NCI-H1436 treated with DMSO at 0.1 percent for 48 hours (cell line): ENCODE measurements around the gene CACNA2D4.

Source experiments
- DNase-seq: peaks from one replicate; lab custom pipeline; 2025; lab: John Stamatoyannopoulos, UW

Gene CACNA2D4

GRCh38 chr12:1815814-1816729 is 102.4 kb downstream of the CACNA2D4 start:
- DNase-seq: no peak

- no peak for DNase-seq
Measured at GRCh38 chr12:1815108-1815507, 103.3 kb downstream of the CACNA2D4 start.

GRCh38 chr12:1814266-1814665 is 104.2 kb downstream of the CACNA2D4 start:
- no peak for DNase-seq

- no peak for DNase-seq
Measured at GRCh38 chr12:1812650-1813302, 105.7 kb downstream of the CACNA2D4 start.

DNA sequence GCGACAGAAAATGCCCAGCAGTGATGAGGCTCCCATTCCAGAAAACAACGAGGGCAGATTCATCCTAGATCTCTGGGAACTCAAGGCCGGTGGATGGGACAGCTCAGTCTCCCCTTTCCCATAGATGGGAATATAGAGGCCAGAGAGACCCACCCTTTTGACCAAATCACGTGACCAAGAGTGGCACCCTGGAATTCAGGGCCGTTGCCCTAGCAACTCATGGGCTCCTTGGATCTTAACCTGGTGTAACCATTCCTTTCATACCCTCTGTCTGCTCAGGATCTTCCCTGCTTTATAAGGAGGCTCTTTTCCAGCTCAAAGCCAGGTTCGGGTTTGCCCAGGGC is 106.5 kb downstream of the CACNA2D4 start:
- DNase-seq: no peak

DNA sequence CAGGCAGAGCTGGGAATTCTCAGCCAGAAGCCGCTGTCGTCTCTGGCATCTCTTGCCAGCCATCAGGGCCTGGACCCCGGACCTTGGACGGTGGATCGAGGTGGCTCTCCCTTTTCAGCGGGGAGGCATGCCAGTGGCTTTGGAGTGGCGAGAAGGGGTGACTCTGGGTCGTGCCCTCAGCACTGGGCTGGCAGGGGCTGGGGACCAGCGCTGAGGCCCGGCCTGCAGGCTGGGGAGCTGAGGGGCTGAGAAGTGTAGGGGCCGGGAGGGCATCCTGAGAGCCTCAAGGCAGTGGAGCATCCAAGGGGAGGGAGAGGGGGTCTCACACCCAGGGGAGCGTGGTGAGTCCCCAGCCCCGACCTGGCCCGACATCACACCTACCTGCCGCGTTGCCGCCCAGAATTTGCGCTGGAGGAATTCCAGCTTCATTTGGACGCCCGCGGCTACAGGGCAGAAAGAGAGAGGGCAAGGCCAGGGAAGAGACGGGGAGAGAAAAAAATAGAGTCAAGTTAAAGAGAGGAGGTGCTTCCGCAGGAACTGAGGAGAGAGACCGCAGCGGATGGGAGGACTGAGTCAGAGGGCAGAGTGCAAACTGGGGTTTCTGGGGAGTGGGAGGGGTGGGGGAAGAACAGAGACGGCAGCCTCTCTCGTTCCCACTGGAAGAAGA is 107.0 kb downstream of the CACNA2D4 start:
- DNase-seq: no peak

- no peak for DNase-seq
Measured at GRCh38 chr12:1810931-1811280, 107.5 kb downstream of the CACNA2D4 start.

DNA sequence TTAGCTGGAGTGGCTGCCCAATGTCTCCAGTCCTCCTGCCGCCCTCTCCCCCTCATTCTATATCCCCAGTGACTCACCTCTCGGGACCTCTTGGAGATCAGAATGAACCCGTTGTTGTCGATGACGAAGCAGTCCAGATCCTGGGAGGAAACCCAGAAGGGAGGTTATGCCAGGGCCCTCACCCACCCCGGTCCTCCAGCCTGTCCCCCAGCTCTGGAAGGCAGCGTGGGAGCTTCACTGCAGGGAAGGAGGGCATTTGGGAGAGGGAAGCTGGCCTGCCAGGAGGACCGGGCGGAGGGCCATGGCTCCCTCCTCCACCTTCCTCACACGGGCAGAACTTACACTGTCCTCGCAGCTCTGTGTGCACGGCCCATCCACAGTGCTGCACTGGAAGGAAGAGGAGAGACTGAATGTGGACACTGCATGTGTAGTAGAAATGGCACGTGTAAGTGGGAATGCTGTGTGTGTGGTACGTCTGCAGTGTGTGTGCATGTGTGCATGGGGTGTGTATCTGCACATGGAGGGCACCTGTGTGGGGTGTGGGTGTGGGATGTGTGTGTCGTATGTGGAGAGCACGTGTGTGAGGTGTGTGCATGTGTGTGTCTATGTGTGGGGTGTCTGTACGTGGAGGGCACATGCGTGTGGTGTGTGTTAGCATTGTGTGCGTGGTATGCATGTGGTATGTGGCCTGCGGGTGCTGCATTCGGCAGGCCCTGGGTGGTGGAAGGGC is 108.1 kb downstream of the CACNA2D4 start:
- no peak for DNase-seq

GRCh38 chr12:1809591-1810190 is 108.8 kb downstream of the CACNA2D4 start:
- no peak for DNase-seq

- DNase-seq: no peak
Measured at GRCh38 chr12:1808798-1809480, 109.5 kb downstream of the CACNA2D4 start.

GRCh38 chr12:1808036-1808797 is 110.2 kb downstream of the CACNA2D4 start:
- no peak for DNase-seq

GRCh38 chr12:1807087-1807860 is 111.2 kb downstream of the CACNA2D4 start:
- DNase-seq: no peak

DNA sequence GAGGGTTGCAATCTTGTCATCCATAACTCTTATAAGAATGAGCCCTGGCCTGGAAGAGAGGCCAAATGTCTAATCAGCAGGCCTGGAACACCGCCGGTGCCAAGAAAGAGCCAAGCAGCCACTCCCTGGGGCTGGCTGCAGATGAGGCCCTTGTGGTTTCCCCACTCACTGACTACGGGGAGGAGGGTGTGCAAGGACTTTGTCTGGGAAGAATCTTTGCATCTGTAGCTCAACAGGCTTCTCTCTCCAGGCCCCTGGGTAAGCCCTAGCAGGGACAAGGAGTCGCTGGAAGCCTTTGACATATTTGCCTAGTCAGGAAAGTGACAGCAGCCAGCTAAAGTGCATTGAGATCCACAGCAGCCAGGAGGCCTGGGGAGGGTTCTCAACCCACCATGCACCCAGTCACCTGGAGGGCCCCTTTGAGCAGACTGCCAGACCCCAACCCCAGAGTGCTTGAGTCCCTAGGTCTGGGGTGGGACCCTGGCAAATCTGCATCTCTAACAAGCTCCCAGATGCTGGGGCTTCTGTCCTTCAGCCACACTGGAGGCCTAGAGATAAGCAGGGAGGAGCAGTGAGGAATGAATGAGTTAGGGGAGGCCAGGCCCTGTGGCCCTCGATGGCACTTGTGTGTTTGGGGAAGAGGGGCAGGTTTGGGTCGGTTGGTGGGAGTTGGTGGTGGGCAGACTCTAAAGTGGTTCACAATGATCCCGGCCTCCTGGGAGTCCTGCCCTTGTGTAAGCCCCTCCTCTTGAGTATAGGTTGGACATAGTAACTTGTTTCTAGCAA is 112.0 kb downstream of the CACNA2D4 start:
- DNase-seq: no peak

DNA sequence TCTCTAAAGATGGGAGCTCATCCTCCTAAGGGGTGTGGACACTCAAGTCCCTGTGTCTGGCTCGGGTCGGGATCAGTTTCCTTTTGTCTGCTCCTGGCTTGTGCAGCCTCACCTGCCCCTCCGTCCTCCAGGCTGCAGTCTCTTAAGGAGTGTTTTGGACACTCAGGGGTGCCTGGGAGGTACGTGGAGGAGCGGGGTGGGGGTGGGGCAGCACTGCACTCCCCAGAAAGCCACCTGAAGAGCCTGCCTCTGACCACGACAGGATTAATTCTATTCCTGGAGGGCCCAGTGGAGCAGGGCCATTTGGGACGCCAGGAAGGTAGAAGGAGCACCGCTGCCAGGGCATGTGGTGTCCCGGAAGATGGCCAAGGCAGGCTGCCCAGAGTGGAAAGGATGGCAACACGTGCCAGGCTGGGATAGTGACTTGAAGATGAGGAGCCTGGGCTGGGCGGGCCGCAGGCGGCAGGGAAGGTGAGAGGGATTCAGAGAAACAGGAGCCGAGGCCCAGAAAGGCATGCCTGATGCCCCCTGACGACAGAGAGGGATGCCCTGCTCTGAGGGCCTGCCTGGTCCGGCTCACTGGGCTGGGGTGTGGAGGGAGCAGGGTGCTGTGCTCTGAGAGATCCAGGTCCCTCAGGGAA is 112.9 kb downstream of the CACNA2D4 start:
- no peak for DNase-seq

DNA sequence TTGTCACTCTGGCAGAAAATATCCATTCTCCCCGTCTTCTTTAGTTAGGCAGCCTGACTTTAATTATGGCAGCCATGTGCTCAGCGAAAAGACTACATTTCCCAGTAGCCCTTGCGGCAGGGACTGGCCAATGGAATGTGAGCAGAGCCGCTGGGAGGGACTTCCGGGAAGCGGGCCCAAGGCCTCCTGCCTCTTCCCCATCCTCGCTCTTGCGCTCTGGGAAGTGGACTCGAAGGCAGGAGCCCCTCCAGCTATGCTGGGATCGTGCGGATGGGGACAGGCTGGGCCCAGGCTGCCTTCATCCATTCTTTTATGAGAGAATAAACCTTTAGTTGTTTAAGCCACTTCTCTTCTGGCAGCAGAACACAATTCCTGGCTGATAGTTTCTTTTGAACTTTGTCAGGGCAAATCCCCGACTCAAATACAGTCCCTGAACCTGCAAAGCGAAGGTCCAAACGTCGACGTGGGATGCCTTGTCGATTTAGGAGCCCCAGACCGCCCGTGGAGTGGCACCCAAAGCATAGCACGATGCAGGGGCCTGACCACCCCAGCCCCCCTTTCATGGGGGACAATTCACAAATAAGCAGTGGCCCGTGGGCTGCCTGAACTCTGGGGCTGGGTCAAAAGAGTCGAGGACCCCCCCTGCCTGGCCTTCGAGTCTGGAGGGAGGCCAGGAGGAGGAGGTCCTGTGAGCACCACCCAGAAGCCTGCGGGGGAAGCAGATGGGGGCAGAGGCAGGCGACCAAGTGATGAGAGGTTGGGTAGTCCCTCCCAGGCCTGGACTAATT is 113.7 kb downstream of the CACNA2D4 start:
- peak; percentile 29 for DNase-seq

DNA sequence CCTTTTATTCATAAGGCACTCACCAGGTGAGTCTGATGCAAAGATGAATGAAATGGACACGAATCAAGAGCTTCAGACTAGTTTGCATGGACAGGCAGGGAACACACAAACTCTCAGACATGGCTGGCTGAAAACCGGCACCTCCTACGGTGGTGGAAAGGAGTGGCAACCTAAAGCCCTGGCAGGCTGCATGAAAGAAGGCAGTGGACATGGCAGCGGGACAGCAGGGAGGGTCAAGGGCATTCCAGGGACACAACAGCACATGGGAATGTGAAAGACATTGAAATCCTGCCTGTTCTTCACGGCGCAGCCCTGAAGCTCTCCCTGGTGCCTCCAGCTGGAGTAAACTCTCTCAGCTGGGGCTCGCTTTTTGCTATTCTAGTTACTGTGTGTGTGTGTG is 114.7 kb downstream of the CACNA2D4 start:
- DNase-seq: no peak

- DNase-seq: no peak
Measured at GRCh38 chr12:1801303-1801975, 117.0 kb downstream of the CACNA2D4 start.
